HEK293 (cell line): ENCODE data around the gene DARS2.

Experiments used
- GFI1B ChIP-seq: fragments of 450-650 bp; formaldehyde crosslinking; IDR thresholded peaks from 2 replicates; pipeline ENCODE4 v1.5.1; 2016; ENCODE audit warnings: missing biosample characterization, missing genetic modification characterization
- KLF10 ChIP-seq: fragments of 450-650 bp; IDR thresholded peaks from 2 replicates; pipeline ENCODE4 v1.5.1; 2018; ENCODE audit warnings: missing biosample characterization, mild to moderate bottlenecking, missing genetic modification characterization
- KLF8 ChIP-seq: fragments of 450-650 bp; formaldehyde crosslinking; IDR thresholded peaks from 2 replicates; pipeline ENCODE4 v1.5.1; 2016; ENCODE audit warnings: missing biosample characterization, missing genetic modification characterization
- PRDM6 ChIP-seq: fragments of 450-650 bp; formaldehyde crosslinking; IDR thresholded peaks from 2 replicates; pipeline ENCODE4 v1.5.1; 2017; ENCODE audit warnings: missing biosample characterization, missing genetic modification characterization
- REST ChIP-seq: fragments of 450-650 bp; formaldehyde crosslinking; IDR thresholded peaks from 2 replicates; pipeline ENCODE4 v1.5.1; 2016; ENCODE audit warnings: missing biosample characterization, missing genetic modification characterization
- SCRT1 ChIP-seq: fragments of 450-650 bp; formaldehyde crosslinking; IDR thresholded peaks from 2 replicates; pipeline ENCODE4 v1.5.1; 2016; ENCODE audit warnings: missing biosample characterization, missing genetic modification characterization, borderline replicate concordance
- SCRT2 ChIP-seq: fragments of 450-650 bp; formaldehyde crosslinking; IDR thresholded peaks from 2 replicates; pipeline ENCODE4 v1.5.1; 2016; ENCODE audit warnings: missing biosample characterization, missing genetic modification characterization
- SP7 ChIP-seq: fragments of 450-650 bp; formaldehyde crosslinking; IDR thresholded peaks from 2 replicates; pipeline ENCODE4 v1.5.1; 2016; ENCODE audit warnings: missing biosample characterization, missing genetic modification characterization
- TSHZ1 ChIP-seq: fragments of 450-650 bp; formaldehyde crosslinking; IDR thresholded peaks from 2 replicates; pipeline ENCODE4 v1.5.1; 2016; ENCODE audit warnings: missing biosample characterization, missing genetic modification characterization, borderline replicate concordance
- WT1 ChIP-seq: fragments of 450-650 bp; formaldehyde crosslinking; IDR thresholded peaks from 2 replicates; pipeline ENCODE4 v1.5.1; 2016; ENCODE audit warnings: missing biosample characterization, missing genetic modification characterization
- ZBTB10 ChIP-seq: fragments of 450-650 bp; formaldehyde crosslinking; IDR thresholded peaks from 2 replicates; pipeline ENCODE4 v1.5.1; 2016; ENCODE audit warnings: missing biosample characterization, missing genetic modification characterization
- ZBTB21 ChIP-seq: fragments of 450-650 bp; formaldehyde crosslinking; IDR thresholded peaks from 2 replicates; pipeline ENCODE4 v1.5.1; 2017; ENCODE audit warnings: missing biosample characterization, missing genetic modification characterization
- ZNF157 ChIP-seq: fragments of 450-650 bp; formaldehyde crosslinking; IDR thresholded peaks from 2 replicates; pipeline ENCODE4 v1.5.1; 2016; ENCODE audit warnings: missing biosample characterization, missing genetic modification characterization
- ZNF24 ChIP-seq: fragments of 450-650 bp; formaldehyde crosslinking; IDR thresholded peaks from 2 replicates; pipeline ENCODE4 v1.5.1; 2016; ENCODE audit warnings: missing biosample characterization, missing genetic modification characterization
- ZNF394 ChIP-seq: fragments of 450-650 bp; formaldehyde crosslinking; IDR thresholded peaks from 2 replicates; pipeline ENCODE4 v1.5.1; 2016; ENCODE audit warnings: missing biosample characterization, missing genetic modification characterization, mild to moderate bottlenecking, moderate library complexity, borderline replicate concordance
- ZNF404 ChIP-seq: fragments of 450-650 bp; formaldehyde crosslinking; IDR thresholded peaks from 2 replicates; pipeline ENCODE4 v1.5.1; 2017; ENCODE audit warnings: missing biosample characterization, missing genetic modification characterization
- ZNF514 ChIP-seq: fragments of 450-650 bp; formaldehyde crosslinking; IDR thresholded peaks from 2 replicates; pipeline ENCODE4 v1.5.1; 2016; ENCODE audit warnings: missing biosample characterization, missing genetic modification characterization
- ZNF558 ChIP-seq: fragments of 450-650 bp; formaldehyde crosslinking; IDR thresholded peaks from 2 replicates; pipeline ENCODE4 v1.5.1; 2016; ENCODE audit warnings: missing biosample characterization, missing genetic modification characterization
- ZNF580 ChIP-seq: fragments of 450-650 bp; formaldehyde crosslinking; IDR thresholded peaks from 2 replicates; pipeline ENCODE4 v1.5.1; 2016; ENCODE audit warnings: missing biosample characterization, missing genetic modification characterization
- ZNF596 ChIP-seq: fragments of 450-650 bp; IDR thresholded peaks from 2 replicates; pipeline ENCODE4 v1.5.0; 2018; ENCODE audit warnings: missing biosample characterization, mild to moderate bottlenecking, missing genetic modification characterization, moderate library complexity
- ZNF629 ChIP-seq: fragments of 450-650 bp; formaldehyde crosslinking; IDR thresholded peaks from 2 replicates; pipeline ENCODE4 v1.5.1; 2017; ENCODE audit warnings: missing biosample characterization, missing genetic modification characterization
- TF ChIP-seq, protein P1 (sequence below): fragments of 450-650 bp; formaldehyde crosslinking; IDR thresholded peaks from 2 replicates; pipeline ENCODE4 v1.5.1; 2016; ENCODE audit warnings: missing biosample characterization, missing genetic modification characterization
- TF ChIP-seq, protein P2 (sequence below): fragments of 450-650 bp; formaldehyde crosslinking; IDR thresholded peaks from 2 replicates; pipeline ENCODE4 v1.5.1; 2016; ENCODE audit warnings: missing biosample characterization, missing genetic modification characterization, low read depth

The DARS2 gene

GRCh38 chr1:173864179-173864867 lies 39.9 kb downstream of the DARS2 start (continued):
- TF ChIP-seq REST, result no peak
- peak; percentile 53; the same call in 1 of the 2 replicates for TF ChIP-seq ZNF394 (tag by site-specific recombination)
- peak; percentile 97 for TF ChIP-seq ZNF629 (tag by site-specific recombination)
- peak; percentile 77 for TF ChIP-seq SP7 (tag by site-specific recombination)
- peak; percentile 9; the same call in 1 of the 2 replicates for TF ChIP-seq WT1 (tag by site-specific recombination)
- peak; percentile 82 for TF ChIP-seq TSHZ1 (tag by site-specific recombination)
- peak; percentile 49; the same call in 1 of the 2 replicates for TF ChIP-seq ZNF558
- TF ChIP-seq ZNF580 (tag by site-specific recombination), result no peak
- TF ChIP-seq KLF10 (tag by site-specific recombination), result peak; percentile 55; the same call in 1 of the 2 replicates
- TF ChIP-seq ZNF24 (tag by site-specific recombination), result peak; percentile 86
- no peak for TF ChIP-seq ZNF157 (tag by site-specific recombination)
- TF ChIP-seq SCRT2 (tag by site-specific recombination), result peak; percentile 76
- peak; percentile 12; the same call in 1 of the 2 replicates for TF ChIP-seq KLF8
- TF ChIP-seq ZBTB10 (tag by site-specific recombination), result no peak
- no peak for TF ChIP-seq ZNF596
- TF ChIP-seq, protein P1, sequence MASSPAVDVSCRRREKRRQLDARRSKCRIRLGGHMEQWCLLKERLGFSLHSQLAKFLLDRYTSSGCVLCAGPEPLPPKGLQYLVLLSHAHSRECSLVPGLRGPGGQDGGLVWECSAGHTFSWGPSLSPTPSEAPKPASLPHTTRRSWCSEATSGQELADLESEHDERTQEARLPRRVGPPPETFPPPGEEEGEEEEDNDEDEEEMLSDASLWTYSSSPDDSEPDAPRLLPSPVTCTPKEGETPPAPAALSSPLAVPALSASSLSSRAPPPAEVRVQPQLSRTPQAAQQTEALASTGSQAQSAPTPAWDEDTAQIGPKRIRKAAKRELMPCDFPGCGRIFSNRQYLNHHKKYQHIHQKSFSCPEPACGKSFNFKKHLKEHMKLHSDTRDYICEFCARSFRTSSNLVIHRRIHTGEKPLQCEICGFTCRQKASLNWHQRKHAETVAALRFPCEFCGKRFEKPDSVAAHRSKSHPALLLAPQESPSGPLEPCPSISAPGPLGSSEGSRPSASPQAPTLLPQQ (tag by site-specific recombination), result peak; percentile 66
- TF ChIP-seq SCRT1, result no peak
- TF ChIP-seq, protein P2, sequence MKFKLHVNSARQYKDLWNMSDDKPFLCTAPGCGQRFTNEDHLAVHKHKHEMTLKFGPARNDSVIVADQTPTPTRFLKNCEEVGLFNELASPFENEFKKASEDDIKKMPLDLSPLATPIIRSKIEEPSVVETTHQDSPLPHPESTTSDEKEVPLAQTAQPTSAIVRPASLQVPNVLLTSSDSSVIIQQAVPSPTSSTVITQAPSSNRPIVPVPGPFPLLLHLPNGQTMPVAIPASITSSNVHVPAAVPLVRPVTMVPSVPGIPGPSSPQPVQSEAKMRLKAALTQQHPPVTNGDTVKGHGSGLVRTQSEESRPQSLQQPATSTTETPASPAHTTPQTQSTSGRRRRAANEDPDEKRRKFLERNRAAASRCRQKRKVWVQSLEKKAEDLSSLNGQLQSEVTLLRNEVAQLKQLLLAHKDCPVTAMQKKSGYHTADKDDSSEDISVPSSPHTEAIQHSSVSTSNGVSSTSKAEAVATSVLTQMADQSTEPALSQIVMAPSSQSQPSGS (tag by site-specific recombination), result peak; percentile 96
- peak; percentile 80 for TF ChIP-seq ZBTB21 (tag by site-specific recombination)
- 0 out of 2 replicates have a peak, but pooled peaks have one; percentile 39 for TF ChIP-seq PRDM6 (tag by site-specific recombination)
- no peak for TF ChIP-seq ZNF404 (tag by site-specific recombination)
- TF ChIP-seq GFI1B, result no peak
- TF ChIP-seq ZNF514 (tag by site-specific recombination), result no peak
